Liver (tissue), 9 donors: ENCODE results near the gene SIT1. TPM values are rescaled to one million over a fixed set of nuclear protein-coding genes. Genes with fewer than 3 reads are reported as not detected.

Experiments
- DNase-seq: peaks from one replicate; pipeline ENCODE4 v3.0.0-alpha.2; 2017; ENCODE audit warnings: low spot score
- H3K27ac ChIP-seq, 2 donors: one replicate each; pipeline ENCODE4 v1.7.0; 2013; ENCODE audit warnings: inconsistent platforms in 2 of 2, low read length in 2 of 2, control low read depth in 1 of 2, low read depth in 1 of 2, mild to moderate bottlenecking in 1 of 2
- H3K27me3 ChIP-seq, 4 donors: one replicate each; pipeline versions ENCODE4 v1.6.1 to v1.7.0; 2013; ENCODE audit warnings: low read length in 3 of 4, inconsistent platforms in 1 of 4, mild to moderate bottlenecking in 1 of 4, moderate library complexity in 1 of 4; ENCODE audit not compliant: control insufficient read depth in 4 of 4, insufficient read depth in 4 of 4
- H3K36me3 ChIP-seq, 4 donors: one replicate each; pipeline versions ENCODE4 v1.6.1 to v1.7.0; 2013; ENCODE audit warnings: low read length in 3 of 4, mild to moderate bottlenecking in 3 of 4, low read depth in 1 of 4, moderate library complexity in 1 of 4; ENCODE audit not compliant: control insufficient read depth in 4 of 4, insufficient read depth in 3 of 4
- H3K4me1 ChIP-seq, 4 donors: one replicate each; pipeline versions ENCODE4 v1.6.1 to v1.7.0; 2013; ENCODE audit warnings: low read length in 3 of 4, mild to moderate bottlenecking in 3 of 4, moderate library complexity in 1 of 4; ENCODE audit not compliant: control insufficient read depth in 4 of 4, insufficient read depth in 4 of 4
- H3K4me3 ChIP-seq, 3 donors: one replicate each; pipeline versions ENCODE4 v1.6.1 to v1.7.0; 2013; ENCODE audit warnings: low read length in 3 of 3, control low read depth in 1 of 3, low read depth in 1 of 3, mild to moderate bottlenecking in 1 of 3
- H3K9ac ChIP-seq, 2 donors: one replicate each; pipeline ENCODE4 v1.7.0; 2013; ENCODE audit warnings: low read length in 2 of 2, mild to moderate bottlenecking in 2 of 2, moderate library complexity in 2 of 2, control low read depth in 1 of 2, low read depth in 1 of 2
- H3K9me3 ChIP-seq, 4 donors: one replicate each; pipeline versions ENCODE4 v1.6.1 to v1.7.0; 2013; ENCODE audit warnings: low read length in 3 of 4; ENCODE audit not compliant: control insufficient read depth in 4 of 4
- ATF3 ChIP-seq: IDR thresholded peaks from 2 replicates; pipeline ENCODE4 v1.6.1; 2016; ENCODE audit warnings: antibody characterized with exemption
- EGR1 ChIP-seq, 2 donors: IDR thresholded peaks; 2 replicates each; pipeline ENCODE4 v1.6.1; 2016 to 2018; ENCODE audit warnings: antibody characterized with exemption in 2 of 2, low read depth in 2 of 2
- FOXA1 ChIP-seq: IDR thresholded peaks from 2 replicates; pipeline ENCODE4 v1.6.1; 2016; ENCODE audit warnings: antibody characterized with exemption
- FOXA2 ChIP-seq: IDR thresholded peaks from 2 replicates; pipeline ENCODE4 v1.6.1; 2016; ENCODE audit warnings: antibody characterized with exemption
- GABPA ChIP-seq, 2 donors: IDR thresholded peaks in 1 of 2; conservative IDR thresholded peaks in 1 of 2; 2 replicates each; pipeline ENCODE4 v1.6.1; 2016; ENCODE audit warnings: antibody characterized with exemption in 2 of 2, mild to moderate bottlenecking in 1 of 2, moderate library complexity in 1 of 2
- HNF4A ChIP-seq, 2 donors: conservative IDR thresholded peaks; 2 replicates each; pipeline ENCODE4 v1.6.1; 2016; ENCODE audit warnings: antibody characterized with exemption in 2 of 2, mild to moderate bottlenecking in 2 of 2
- HNF4G ChIP-seq: IDR thresholded peaks from 2 replicates; pipeline ENCODE4 v1.6.1; 2016; ENCODE audit warnings: antibody characterized with exemption
- JUND ChIP-seq, 2 donors: IDR thresholded peaks; 2 replicates each; pipeline ENCODE4 v1.6.1; 2016; ENCODE audit warnings: antibody characterized with exemption in 2 of 2
- NR2F2 ChIP-seq: IDR thresholded peaks from 2 replicates; pipeline ENCODE4 v1.6.1; 2016; ENCODE audit warnings: antibody characterized with exemption
- RAD21 ChIP-seq, 2 donors: IDR thresholded peaks; 2 replicates each; pipeline ENCODE4 v1.6.1; 2016; ENCODE audit warnings: antibody characterized with exemption in 2 of 2, mild to moderate bottlenecking in 2 of 2
- RXRA ChIP-seq, 2 donors: IDR thresholded peaks; 2 replicates each; pipeline ENCODE4 v1.6.1; 2017 to 2018; ENCODE audit warnings: antibody characterized with exemption in 2 of 2, mild to moderate bottlenecking in 1 of 2
- TAF1 ChIP-seq: conservative IDR thresholded peaks from 2 replicates; pipeline ENCODE4 v1.6.1; 2016; ENCODE audit warnings: antibody characterized with exemption, mild to moderate bottlenecking
- YY1 ChIP-seq: IDR thresholded peaks from 2 replicates; pipeline ENCODE4 v1.6.1; 2016; ENCODE audit warnings: antibody characterized with exemption, mild to moderate bottlenecking
- WGBS: extraction: QIAGEN DNeasy Blood & Tissue Kit; methylation state at CpG from one replicate; pipeline ENCODE4 v1.1.7; 2013; 5-methylcytosine and 5-hydroxymethylcytosine counted together
- polyA plus RNA-seq, 2 donors: library from polyadenylated mRNA; stranded (reverse) in 1 of 2; unstranded in 1 of 2; fragments of 200-250 nt in 1 of 2; fragments of >200 nt in 1 of 2; fragmentation: Nextera tagmentation in 1 of 2; extraction: Ambion mirVana in 1 of 2; gene quantifications; one replicate each; pipeline versions ENCODE4 v1.2.1 to v1.2.3, GENCODE V29; 2013 to 2015
- total RNA-seq, 2 donors: library from RNA; depleted of rRNA; stranded (reverse); fragments of >200 nt; gene quantifications; one replicate each; pipeline ENCODE4 v1.2.3, GENCODE V29; 2014
- TF ChIP-seq, protein P1 (sequence below): IDR thresholded peaks from 2 replicates; pipeline ENCODE4 v1.6.1; 2016; ENCODE audit warnings: antibody characterized with exemption, mild to moderate bottlenecking
- TF ChIP-seq, protein P2 (sequence below): IDR thresholded peaks from 2 replicates; pipeline ENCODE4 v1.6.1; 2016; ENCODE audit warnings: antibody characterized with exemption
- TF ChIP-seq, protein P3 (sequence below): IDR thresholded peaks from 2 replicates; pipeline ENCODE4 v1.6.1; 2016; ENCODE audit warnings: antibody characterized with exemption
- donor health status: healthy.
- donor health status: healthy.
- donor health status: healthy.
- donor health status: healthy.
- donor health status: healthy.

Gene SIT1
- total and polyA plus RNA-seq, 4 donors: 0.17 to 1.1 (median 0.34) TPM

DNA sequence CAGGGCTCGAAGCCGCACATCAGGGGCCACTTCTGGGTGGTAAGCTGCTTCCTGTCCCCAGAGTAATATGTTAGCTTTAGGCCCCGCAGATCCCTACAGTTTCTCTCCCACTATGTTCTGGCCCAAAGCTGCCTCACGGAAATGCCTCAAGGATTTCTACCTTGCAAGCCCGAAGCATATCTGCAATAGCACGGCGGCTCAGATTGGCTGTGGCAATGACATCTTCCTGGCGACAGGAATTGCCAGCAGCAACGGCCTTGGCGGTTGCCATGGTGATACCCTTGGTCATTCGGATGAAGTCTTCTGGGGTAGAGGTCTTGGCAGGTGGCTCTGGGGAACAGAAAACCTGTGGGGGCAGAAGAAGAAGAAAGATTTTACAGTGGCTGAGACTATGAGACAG is 49.3 kb upstream of the SIT1 start:
- WGBS: 91% methylated on average over 11 of the region's 11 CpGs

DNA sequence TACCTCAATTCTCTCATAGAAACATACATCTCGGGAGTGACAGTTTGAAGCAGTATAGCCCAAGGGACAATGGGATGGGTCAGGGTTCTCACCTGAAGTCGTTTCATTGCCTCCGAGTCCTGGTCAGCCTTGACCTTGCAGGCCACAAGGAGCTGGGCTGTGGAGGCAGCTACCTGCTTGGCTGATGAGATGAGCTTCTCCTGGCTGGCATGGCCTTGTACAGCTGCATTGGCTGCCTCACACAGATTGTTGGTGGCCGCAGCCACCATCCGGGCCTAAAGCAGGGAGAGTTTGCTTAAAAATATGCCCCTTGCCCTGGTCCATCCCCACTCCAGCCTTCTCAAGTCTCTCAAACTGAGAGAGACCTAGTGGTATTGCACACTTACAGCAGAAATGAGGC is 47.5 kb upstream of the SIT1 start:
- Histone ChIP-seq H3K27me3 (no peaks in the 10 kb centered on the region), H3K9me3 (no peaks in the 10 kb centered on the region), H3K36me3 (peaks cover 32 to 70% (median 60%) of the 10 kb centered on the region in 4 donors), H3K4me3 (no peak overlapping the region), H3K27ac (no peak overlapping the region), H3K4me1 (no peaks in the 10 kb centered on the region), H3K9ac (no peak overlapping the region)
- 96% methylated on average over 5 of the region's 5 CpGs for WGBS
- no peak for TF ChIP-seq RXRA (IDR thresholded peaks at IDR 0.05)
- no peak for TF ChIP-seq JUND (IDR thresholded peaks at IDR 0.05)
- TF ChIP-seq YY1: no peak
- TF ChIP-seq TAF1: no peak
- no peak for TF ChIP-seq GABPA (IDR thresholded peaks at IDR 0.05 in 1 of 2, conservative IDR thresholded peaks at IDR 0.05 in 1 of 2)
- no peak for TF ChIP-seq RAD21 (IDR thresholded peaks at IDR 0.05)
- no peak for TF ChIP-seq ATF3
- TF ChIP-seq FOXA1: no peak
- no peak for TF ChIP-seq NR2F2
- TF ChIP-seq FOXA2: no peak
- no peak for TF ChIP-seq HNF4A (conservative IDR thresholded peaks at IDR 0.05)
- no peak for DNase-seq

More for the DNA sequence above, 49.3 kb upstream of the SIT1 start:
- Histone ChIP-seq H3K36me3 (peaks cover 39 to 88% (median 77%) of the 10 kb centered on the region in 4 donors), H3K9ac (no peak overlapping the region), H3K4me1 (no peaks in the 10 kb centered on the region), H3K27ac (no peak overlapping the region), H3K4me3 (no peak overlapping the region), H3K9me3 (no peaks in the 10 kb centered on the region), H3K27me3 (no peaks in the 10 kb centered on the region)
- TF ChIP-seq EGR1 (IDR thresholded peaks at IDR 0.05; ENCODE audit: low read depth in 2 of 2) (no peak), TAF1 (no peak), FOXA1 (no peak), FOXA2 (no peak), ATF3 (no peak), JUND (IDR thresholded peaks at IDR 0.05) (no peak), RXRA (IDR thresholded peaks at IDR 0.05) (no peak), HNF4G (no peak)
- TF ChIP-seq, protein P1, sequence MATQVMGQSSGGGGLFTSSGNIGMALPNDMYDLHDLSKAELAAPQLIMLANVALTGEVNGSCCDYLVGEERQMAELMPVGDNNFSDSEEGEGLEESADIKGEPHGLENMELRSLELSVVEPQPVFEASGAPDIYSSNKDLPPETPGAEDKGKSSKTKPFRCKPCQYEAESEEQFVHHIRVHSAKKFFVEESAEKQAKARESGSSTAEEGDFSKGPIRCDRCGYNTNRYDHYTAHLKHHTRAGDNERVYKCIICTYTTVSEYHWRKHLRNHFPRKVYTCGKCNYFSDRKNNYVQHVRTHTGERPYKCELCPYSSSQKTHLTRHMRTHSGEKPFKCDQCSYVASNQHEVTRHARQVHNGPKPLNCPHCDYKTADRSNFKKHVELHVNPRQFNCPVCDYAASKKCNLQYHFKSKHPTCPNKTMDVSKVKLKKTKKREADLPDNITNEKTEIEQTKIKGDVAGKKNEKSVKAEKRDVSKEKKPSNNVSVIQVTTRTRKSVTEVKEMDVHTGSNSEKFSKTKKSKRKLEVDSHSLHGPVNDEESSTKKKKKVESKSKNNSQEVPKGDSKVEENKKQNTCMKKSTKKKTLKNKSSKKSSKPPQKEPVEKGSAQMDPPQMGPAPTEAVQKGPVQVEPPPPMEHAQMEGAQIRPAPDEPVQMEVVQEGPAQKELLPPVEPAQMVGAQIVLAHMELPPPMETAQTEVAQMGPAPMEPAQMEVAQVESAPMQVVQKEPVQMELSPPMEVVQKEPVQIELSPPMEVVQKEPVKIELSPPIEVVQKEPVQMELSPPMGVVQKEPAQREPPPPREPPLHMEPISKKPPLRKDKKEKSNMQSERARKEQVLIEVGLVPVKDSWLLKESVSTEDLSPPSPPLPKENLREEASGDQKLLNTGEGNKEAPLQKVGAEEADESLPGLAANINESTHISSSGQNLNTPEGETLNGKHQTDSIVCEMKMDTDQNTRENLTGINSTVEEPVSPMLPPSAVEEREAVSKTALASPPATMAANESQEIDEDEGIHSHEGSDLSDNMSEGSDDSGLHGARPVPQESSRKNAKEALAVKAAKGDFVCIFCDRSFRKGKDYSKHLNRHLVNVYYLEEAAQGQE: no peak
- TF ChIP-seq, protein P2, sequence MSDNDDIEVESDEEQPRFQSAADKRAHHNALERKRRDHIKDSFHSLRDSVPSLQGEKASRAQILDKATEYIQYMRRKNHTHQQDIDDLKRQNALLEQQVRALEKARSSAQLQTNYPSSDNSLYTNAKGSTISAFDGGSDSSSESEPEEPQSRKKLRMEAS: no peak
- TF ChIP-seq, protein P3, sequence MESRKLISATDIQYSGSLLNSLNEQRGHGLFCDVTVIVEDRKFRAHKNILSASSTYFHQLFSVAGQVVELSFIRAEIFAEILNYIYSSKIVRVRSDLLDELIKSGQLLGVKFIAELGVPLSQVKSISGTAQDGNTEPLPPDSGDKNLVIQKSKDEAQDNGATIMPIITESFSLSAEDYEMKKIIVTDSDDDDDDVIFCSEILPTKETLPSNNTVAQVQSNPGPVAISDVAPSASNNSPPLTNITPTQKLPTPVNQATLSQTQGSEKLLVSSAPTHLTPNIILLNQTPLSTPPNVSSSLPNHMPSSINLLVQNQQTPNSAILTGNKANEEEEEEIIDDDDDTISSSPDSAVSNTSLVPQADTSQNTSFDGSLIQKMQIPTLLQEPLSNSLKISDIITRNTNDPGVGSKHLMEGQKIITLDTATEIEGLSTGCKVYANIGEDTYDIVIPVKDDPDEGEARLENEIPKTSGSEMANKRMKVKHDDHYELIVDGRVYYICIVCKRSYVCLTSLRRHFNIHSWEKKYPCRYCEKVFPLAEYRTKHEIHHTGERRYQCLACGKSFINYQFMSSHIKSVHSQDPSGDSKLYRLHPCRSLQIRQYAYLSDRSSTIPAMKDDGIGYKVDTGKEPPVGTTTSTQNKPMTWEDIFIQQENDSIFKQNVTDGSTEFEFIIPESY: no peak
- DNase-seq: no peak
